HG03066 (cell line): Measurements from ENCODE around the gene DNAJB11.
A peak's percentile ranks its signal among the peaks of the same experiment; 100 is the strongest.
"Not testable (repeated sequence)": the region's sequence is repeated elsewhere in the genome, so short reads cannot be mapped to it uniquely, and the experiment has no call there.

Experiments
- ATAC-seq: cut with Tn5 transposase; IDR thresholded peaks from one replicate; pipeline ENCODE4 v1.9.1; 2021; ENCODE audit warnings: low read depth; ENCODE audit not compliant: unreplicated experiment

DNAJB11 gene

DNA sequence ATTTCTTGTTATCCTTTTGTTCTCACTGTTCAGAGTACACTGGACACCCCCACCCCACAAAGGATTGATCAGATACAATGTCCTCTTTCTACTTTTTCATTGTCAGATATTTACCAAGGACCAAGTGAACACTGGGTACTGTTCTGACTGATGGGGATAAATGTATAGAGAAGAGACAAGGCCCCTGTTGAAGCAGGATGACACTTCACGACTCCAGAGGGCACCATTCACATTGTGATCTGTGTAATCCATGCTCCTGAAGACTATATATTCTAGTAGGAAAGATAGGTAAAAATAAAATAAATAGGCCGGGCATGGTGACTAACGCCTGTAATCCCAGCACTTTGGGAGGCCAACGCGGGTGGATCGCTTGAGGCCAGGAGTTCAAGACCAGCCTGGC is 19.1 kb upstream of the DNAJB11 start:
- no peak for ATAC-seq

DNA sequence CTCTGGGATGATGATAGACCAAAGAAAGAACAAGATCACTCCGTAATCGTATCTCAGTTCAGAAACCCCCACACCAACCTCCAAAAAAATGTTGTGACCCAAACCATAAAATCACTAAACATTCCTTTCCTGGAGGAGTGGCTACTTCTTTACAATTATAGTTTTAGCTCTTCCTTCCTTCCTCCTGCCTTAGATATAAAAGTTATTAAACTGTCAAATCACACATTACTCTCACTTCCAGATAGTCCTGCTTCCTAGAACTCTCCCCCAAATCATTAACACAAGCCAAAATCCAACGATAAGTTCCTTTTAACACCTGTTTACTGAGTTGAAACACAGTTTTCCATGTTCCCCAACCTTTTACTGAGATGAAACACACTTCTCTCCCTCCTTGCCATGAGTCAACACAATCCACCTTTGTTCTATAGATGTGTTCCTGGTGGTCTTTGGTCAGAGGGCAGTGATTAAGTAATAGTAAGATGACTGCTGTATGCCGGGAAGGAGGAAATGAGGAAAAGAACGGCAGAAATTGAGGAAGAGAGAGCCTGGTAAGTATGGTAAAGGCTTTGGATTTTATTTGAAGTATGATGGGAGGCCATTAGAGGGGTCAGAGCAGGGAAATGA is 18.0 kb upstream of the DNAJB11 start:
- ATAC-seq = no peak

DNA sequence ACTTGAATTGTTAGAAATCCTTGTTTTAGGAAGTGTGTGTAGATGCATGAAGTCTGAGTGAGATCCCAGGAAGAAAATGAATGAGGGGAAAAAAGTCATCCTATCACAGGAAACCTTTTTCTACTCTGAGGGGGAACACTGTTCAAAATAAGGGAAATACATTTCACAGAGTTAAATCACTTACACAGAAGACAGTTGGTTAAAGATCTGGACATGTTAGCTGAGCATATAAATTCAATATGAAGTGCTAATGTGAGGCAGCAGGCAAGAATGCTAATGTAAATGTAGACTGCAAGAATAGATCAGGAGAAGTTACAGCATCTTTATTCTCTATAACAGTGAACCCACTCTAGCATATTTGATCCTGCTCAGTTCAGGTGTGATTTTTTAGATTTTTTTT is 5.9 kb upstream of the DNAJB11 start:
- ATAC-seq = no peak

DNA sequence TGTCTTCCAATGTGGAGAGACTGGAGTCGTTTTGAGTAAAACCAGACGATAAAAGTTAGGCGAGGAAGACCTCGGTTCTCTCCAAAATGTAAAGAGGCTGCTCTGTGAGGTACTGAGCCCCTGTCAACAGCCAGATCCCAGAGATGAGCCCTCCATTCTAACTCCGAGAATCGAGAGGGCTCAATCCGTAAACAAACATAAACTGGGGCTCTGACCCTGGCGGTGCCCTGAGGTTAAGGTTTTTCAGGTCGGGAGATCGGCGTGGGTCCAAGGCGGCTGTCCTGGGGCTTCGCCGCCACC is 3.8 kb upstream of the DNAJB11 start:
- no peak for ATAC-seq

DNA sequence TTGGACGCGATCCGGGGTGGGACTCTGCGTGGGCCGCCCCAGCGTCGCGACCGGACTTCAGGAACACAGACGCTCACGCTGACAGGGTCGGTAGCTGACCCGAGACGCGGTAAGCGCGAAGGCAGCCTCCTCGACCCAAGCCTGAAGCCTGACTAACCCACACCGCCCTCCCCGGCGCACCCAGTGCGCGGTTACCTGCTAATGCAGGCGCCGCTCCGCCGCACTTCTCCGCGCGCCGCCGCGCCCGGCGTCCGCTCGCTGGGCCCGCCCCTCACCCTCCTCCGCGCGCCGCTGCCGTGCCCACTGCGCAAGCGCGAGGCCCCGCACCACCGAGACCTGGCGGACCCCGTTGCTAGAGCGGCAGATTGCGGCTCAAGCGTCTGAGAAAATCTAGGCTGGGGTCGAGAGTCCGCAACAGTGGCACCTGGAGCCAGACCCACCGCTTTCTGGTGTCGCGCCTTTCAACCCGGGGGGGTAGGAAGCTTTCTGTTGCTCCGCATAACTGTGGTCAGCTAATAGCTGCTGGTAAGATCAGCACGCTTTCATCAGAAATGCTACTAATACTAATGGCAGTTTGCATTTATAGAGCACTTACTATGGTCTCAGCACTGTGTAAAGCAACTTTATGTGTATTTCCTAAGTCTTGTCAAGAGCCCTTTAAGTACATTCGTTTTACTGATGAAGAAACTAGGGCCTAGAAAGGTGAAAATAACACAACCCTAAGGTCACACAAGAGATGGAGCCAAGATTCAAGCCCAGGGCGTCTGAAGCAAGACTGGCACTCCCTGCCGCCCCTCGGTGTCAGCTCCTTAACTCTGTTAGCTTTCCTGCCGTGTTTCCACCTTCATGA is 3.2 kb upstream of the DNAJB11 start, which contains the start of gene TBCCD1:
TBCCD1 (minus strand) TSS at position 268 of the 850 bp plus-strand sequence. CDS start 3,010 bp downstream, outside the sequence.
- ATAC-seq = peak; percentile 34

DNA sequence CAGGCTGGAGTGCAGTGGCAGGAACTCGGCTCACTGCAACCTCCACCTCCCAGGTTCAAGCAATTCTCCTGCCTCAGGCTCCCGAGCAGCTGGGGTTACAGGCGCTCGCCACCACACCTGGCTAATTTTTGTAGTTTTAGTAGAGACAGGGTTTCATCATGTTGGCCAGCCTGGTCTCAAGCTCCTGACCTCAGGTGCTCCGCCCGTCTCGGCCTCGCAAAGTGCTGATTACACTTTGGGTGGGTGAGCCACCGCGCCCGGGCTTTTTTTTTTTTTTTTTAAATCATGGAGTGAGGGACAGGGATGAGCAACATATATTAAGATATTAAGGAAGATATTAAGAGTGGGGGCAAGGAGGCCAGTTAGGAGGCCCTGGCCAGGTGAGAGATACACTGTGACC is 1.2 kb upstream of the DNAJB11 start:
- ATAC-seq = not testable (repeated sequence)

DNA sequence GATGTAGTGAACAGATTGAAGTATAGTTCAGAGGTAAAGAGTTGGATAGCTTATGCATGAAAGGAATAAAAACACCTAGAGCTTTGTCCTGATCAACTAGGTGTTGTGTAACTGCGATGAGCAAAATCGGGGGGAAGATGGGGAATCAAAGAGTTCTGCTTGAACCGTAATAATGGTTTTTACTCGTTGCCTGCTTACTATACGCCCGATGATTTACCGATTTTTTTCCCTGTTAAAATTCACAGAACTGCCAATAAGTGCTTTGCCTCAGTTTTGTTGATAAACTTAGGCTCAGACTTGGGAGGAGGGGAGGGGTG is 783 bp upstream of the DNAJB11 start:
- ATAC-seq = no peak

DNA sequence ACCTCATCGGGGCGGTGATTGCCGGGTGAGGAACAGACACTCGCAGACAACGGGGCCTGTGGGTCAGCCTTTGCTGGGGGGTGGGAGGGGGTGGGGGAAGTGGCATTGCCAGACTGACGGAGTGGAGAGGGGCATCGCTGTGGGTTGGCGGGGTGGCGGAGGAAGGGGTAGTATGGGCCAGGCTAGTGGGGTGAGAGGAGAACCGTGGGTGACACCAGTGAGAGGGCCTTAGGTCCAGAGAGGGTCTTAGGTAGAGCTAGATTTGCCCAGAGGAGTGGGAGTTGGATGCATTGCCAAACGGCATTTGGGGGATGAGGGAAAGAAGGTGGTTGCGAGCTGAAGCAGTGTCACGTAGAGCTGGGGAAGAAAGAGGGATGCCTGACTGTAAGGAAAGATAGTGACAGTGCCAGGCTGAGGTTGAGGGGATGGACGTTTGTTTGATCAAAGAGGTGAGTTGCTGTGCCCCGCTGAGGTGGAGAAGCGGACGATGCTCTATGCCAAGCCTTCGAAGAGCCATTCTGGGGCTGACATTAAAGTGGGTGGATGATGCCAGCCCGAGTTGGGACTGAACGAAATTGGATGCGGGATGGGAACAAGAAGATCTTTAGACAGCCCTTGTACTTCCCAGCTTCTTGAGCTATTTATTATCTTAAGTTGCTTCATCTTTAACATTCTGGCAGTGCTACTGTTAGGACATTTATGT is 572 bp downstream of the DNAJB11 start:
- ATAC-seq = no peak

DNA sequence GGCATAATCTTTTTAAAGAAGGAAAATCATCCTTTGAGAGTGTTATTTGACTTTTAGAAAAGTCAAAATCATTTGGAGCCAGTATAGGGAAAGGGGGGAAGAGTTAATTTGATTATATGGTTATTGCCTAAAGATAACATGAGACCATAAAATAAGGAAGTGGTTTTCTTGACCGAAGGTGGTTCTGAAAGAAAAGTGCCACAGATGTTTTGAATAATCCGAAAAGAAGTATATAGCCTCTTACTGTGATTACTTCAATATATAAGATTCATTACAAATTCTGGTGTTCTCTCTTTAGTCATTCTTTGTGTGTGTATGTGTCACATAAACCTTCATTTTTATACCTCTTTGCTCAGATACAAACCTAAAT is 1.1 kb downstream of the DNAJB11 start:
- ATAC-seq = no peak

DNA sequence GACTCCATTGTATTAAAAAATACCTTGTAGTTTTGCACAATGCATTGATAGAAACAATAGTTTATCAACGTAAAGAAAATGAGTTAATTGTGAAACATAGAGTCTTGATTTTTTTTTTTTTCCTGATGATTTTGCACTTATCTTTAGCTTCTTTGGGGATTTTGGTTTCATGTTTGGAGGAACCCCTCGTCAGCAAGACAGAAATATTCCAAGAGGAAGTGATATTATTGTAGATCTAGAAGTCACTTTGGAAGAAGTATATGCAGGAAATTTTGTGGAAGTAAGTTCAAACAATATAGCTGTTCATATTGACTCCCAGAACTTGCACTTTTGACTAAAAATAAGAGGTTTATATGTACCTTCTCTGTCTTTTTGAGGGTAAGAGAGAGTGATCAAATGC is 7.0 kb downstream of the DNAJB11 start:
- no peak for ATAC-seq

DNA sequence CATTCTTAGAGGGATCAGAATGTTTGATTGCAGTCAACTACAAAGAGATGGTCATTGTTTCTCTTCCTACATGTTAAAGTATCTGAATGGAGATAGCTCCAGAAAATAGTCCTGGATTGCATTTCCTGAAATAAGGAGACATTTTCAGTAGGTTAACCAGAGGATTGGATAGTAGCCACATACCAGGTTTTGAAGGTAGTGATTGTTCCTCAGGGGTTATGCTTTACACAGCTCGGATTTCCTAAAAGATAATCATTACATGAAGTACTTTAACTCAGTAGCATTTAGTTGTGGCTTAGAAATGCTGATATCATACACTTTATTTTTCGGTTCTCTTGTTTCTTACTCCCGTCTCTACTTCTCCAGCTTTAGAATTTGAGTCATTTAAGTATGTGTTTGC is 10.3 kb downstream of the DNAJB11 start:
- ATAC-seq = no peak

DNA sequence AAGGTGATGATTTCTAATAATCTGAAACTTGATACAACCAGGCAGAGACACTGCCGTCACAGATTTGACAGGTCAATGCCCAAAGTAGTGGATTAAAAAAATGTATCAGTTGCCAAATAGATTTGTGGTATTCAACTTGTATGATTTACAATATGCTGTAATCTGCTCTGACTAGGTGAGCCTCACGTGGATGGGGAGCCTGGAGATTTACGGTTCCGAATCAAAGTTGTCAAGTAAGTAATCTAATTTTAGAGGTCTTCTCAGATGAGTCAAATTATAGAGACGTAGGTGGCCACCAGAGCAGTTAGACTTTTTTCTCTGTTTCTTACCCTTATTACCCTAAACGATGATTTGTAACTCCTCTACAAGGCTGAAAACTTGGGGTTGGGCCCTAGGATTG is 12.0 kb downstream of the DNAJB11 start:
- ATAC-seq = no peak

DNA sequence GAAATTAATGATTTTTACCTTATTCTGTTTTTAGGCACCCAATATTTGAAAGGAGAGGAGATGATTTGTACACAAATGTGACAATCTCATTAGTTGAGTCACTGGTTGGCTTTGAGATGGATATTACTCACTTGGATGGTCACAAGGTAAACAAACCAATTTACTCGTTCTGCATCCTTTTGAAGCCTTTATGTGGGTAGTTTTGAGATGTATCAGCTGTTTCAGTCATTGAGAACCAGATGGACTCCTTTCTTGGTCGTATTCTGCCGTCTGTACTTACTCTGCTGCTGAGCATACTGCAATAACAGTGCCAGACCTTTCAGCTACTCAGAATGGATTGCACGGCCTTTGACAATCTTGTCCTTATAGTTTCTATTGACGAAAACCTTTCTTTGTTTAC is 13.3 kb downstream of the DNAJB11 start:
- no peak for ATAC-seq

DNA sequence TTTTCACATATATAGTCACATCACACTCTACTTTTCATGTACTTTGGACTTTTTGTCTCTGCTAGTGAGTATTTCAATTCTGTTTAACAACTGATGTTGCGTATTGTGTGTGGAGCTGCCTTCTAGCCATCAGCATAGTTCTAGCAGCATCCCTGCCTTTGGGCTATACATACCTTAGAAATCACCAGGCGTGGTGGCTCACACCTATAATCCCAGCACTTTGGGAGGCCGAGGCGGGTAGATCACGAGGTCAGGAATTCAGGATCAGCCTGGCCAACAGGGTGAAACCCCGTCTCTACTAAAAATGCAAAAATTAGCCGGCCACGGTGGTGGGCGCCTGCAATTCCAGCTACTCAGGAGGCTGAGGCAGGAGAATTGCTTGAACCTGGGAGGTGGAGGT is 15.7 kb downstream of the DNAJB11 start:
- not testable (repeated sequence) for ATAC-seq

DNA sequence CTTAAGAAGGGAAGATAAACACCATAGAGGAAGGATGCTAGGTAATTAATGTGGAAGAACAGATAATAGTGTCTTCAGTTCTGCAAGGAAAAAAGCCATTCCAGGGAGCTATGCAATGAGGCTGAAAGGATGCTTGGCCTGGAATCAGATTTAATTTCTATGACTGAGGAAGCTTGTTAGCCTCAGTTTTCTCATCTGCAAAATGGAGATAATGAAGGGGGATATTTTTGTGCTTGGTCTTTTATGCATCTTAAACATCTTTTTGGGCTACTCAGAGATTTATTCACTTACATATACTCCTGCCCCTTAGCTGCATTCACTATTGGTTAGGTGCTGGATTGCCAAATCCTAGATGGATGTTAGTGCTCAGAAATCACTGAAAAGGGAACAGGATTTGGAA is 16.7 kb downstream of the DNAJB11 start:
- no peak for ATAC-seq

DNA sequence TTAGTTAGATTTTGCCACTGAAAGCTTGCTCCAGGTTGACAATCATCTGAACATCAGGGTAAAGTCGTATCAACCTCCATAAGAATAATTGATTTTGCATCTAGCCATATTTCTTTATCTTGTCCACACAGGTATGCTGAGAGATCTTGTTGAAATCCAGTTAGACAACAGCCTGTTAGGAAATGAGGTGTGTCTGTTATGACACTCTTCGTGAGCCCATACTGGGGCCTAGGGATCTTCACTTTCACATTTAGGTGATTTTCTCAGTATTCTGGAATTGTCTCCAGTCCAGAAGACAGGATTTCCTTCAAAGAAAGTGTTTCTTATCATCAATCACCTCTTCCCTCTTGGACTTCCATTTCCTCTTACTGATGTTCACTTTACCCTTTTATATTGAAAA is 18.1 kb downstream of the DNAJB11 start:
- no peak for ATAC-seq

DNA sequence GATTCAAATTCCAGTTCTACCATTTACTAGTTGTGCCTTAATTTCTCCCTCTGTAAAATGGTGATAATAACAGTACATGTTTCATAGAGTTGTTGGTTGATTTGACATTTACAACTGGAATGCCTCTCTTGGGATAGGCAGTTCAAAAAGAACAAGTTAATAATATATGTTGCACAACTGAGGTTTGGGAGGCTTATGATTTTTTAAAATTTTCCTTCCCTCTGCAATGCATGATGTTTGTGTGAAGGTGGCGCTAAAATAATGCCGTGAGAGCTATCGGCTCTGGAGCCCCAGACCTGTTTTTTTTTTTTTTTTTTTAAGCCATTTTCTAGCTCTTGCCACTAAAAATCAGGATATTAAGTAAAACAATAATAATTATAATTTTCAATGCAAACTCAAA is 18.6 kb downstream of the DNAJB11 start:
- ATAC-seq = no peak

DNA sequence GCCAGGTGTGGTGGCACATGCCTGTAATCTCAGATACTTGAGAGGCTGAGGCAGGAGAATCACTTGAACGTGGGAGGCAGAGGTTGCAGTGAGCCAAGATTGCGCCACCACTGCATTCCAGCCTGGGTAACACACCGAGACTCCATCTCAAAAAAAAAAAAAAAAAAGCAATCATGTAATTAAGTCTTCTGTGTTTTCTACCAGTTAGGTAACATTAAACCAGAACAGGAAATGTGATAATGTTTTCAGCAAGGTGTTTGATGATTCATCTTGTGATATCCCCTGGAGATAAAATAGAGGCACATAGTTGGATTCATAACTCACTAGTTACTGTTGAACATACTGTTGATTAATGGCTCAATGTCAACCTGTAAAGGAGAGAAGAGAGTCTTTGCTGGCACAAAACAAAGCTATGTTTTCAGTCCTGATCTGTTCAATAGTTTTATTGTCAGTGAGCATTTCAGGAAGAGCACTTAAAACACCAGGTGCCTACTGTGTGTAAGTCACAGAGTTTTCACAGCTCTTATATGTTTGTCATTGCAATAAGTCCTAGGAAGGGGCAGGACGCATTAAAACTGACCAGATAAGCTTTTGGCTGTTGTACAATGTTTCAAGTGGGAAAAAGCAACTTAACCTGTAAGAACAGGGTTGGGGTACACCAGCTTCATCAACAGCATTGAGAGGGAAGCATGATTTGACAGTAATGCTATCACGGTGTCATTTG is 19.5 kb downstream of the DNAJB11 start:
- ATAC-seq = no peak

DNA sequence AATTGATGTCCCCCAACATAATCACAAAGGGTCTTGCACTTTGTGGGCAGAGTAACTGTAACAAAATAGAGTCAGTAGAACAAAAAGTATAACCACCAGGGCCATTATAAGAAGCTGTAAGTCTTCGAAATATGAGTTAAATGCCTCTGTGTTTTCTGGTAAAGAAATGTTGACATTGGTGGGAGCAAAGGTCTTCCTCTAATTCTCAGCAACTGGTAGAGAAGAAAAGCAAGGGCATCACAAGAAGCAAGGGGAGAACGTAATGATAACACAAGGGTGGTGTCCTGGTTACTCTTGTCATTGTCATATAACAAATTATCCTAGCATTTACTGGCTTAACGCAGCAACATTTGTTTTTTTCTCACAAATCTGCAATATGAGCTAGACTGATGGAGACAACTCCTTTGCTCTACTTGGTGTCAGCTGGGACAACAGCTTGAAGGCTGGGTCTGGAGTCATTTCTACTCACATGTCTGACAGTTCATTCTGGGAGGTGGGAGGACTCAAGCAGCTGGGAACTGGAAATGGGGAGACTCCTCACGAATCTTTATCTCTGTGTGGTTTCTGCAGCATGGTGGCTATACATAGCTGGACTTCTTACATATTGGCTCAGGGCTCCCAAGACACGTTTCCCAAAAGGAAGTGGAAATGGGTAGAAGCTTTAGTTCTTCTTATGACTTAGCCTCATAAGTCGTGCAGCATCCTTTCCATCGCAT is 20.2 kb downstream of the DNAJB11 start:
- ATAC-seq = no peak

DNA sequence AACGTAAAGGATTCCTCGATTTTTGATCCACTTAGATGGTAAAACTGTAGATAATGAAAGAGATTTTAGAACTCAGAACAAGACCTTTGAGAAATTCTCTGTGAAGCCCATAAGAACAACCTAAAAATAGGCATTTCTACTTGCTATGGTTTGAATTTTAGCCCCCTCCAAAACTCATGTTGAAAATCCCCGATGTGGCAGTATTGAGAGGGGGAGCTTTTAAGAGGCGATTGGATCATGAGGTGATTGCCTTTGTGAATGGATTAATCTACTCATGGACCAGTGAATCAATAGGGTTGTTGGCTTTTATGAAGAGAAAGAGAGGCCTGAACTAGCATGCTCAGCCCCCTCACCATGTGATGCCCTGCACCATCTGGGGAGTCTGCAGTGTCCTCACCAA is 22.2 kb downstream of the DNAJB11 start:
- ATAC-seq = no peak

DNA sequence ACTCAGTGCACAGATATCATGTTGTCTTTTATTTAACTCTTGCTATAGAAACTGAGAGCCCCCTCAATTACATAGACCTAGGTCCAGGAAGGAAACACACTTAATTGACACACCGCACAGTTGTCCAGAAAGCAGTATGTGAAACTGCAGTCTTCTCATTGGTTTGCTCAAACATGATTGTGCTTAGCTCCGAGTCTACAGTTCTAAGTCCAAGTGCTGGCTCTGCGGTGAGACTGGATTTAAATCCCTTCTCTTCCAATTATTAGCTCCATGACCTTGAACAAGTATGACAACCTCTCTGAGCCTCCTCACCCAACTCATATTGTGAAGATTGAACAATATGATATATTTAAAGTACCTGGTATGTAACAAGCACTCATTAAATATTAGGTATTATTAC is 23.3 kb downstream of the DNAJB11 start:
- no peak for ATAC-seq
